Measurements from ENCODE around the gene IQCK.

The IQCK gene

DNA sequence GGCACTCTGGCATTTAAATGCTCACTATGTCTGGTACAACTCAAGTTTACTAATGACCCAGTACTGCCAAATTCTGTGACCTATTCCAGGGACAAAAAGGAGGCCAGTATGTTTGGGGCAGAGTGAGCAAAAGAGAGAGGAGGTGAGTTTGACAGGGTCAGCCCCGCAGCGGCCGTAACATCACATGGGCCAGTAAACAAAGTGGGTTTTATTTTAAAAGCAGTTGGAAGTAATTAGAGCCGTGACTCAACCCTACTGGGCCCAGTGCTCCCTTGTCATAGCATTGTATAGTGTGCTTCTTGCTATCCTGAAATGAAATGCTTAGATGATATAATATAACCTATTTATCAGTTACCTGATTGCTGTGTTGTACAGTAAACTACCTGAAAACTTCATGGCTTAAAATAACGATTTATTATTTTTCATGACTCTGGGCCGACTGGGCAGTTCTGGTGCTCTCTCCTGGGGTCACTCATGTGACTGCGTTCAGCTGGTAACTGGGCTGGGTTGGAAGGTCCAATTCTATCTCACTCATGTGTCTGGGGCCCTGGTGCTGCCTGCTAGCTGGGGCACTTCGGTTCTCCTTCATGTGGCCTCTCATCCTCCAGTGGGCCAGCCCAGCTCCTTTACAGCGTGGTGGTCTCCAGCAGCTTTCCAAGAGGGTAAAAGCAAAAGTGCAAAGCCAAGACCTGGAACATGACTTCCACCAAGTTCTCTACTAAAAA, 27.4 kb downstream of the IQCK start:
- Histone ChIP-seq H3K27me3 (no peaks in the 10 kb centered on the region), H3K9me3 (no peaks in the 10 kb centered on the region), H3K4me1 (peaks cover 26% of the 10 kb centered on the region), H3K36me3 (no peaks in the 10 kb centered on the region), H3K4me3 (ENCODE audit: low read depth, low read length) (no peak overlapping the region)
- TF ChIP-seq, protein P1, sequence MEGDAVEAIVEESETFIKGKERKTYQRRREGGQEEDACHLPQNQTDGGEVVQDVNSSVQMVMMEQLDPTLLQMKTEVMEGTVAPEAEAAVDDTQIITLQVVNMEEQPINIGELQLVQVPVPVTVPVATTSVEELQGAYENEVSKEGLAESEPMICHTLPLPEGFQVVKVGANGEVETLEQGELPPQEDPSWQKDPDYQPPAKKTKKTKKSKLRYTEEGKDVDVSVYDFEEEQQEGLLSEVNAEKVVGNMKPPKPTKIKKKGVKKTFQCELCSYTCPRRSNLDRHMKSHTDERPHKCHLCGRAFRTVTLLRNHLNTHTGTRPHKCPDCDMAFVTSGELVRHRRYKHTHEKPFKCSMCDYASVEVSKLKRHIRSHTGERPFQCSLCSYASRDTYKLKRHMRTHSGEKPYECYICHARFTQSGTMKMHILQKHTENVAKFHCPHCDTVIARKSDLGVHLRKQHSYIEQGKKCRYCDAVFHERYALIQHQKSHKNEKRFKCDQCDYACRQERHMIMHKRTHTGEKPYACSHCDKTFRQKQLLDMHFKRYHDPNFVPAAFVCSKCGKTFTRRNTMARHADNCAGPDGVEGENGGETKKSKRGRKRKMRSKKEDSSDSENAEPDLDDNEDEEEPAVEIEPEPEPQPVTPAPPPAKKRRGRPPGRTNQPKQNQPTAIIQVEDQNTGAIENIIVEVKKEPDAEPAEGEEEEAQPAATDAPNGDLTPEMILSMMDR (IDR thresholded peaks at IDR 0.05; ENCODE audit: low read depth, low read length): no peak
- no peak for DNase-seq

DNA sequence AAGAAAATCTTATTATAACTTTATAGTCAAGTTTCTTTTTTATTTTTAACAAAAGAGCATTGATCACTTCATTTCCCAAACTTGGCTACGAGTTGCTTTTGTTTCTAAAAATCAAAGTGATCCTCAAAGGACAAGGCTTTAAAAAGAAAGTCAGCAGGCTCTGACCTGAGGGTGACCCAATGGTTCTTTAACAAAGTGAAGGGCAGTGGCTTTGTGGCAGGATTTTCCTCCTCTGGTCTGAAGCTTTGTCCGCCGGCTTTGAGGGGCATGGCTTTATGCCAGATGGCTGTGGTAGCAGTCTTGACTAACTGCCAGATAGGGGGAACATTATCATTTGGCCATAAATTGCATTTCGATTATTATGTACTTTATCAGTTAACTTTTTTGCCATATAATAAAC, 28.5 kb downstream of the IQCK start:
- no peaks in the 10 kb centered on the region for H3K27me3 ChIP-seq
- no peaks in the 10 kb centered on the region for H3K9me3 ChIP-seq
- peaks cover 23% of the 10 kb centered on the region for H3K4me1 ChIP-seq
- no peaks in the 10 kb centered on the region for H3K36me3 ChIP-seq
- H3K4me3 ChIP-seq (ENCODE audit: low read depth, low read length): no peak overlapping the region
- DNase-seq: peak; percentile 30
- TF ChIP-seq, protein P1 (IDR thresholded peaks at IDR 0.05; ENCODE audit: low read depth, low read length): no peak

DNA sequence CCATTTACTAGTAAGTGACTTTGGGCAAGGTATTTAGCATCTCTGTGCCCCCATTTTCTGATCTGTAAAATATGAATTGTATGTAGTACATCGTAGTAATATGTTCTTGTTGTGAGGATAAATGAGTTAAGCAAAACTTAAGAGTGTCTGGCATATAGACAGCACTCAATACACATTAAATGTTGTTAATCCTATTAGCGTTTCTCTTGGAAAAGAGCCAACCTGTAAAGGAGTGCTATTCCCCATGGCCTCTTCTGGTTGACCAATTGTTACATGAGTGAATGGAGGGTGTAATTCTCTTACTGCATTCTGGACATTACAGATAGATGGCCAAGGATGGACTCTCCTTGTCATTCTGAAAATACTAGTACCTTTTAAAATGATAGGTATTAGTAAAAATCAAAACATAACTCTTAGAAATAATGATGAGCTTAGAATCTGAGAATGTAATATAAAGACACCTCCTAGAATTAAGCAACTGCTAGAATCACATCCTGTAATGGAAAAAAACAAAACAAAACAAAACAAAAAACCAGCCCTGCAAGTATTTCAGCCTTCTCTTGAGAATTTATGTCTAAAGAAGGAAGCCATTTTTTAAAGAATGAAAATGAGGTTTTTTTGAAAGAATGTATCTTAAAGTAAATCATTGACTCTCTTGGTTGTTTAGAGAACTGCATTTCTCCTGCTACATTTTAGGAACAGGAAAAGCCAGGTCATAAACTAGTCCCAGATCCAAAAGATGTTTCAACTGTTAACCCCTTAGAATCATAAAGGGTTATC, 30.5 kb downstream of the IQCK start:
- Histone ChIP-seq H3K36me3 (no peaks in the 10 kb centered on the region), H3K27me3 (no peaks in the 10 kb centered on the region), H3K4me3 (ENCODE audit: low read depth, low read length) (no peak overlapping the region), H3K4me1 (peaks cover 23% of the 10 kb centered on the region), H3K9me3 (no peaks in the 10 kb centered on the region)
- TF ChIP-seq, protein P1 (IDR thresholded peaks at IDR 0.05; ENCODE audit: low read depth, low read length): no peak
- DNase-seq: peak; percentile 20

DNA sequence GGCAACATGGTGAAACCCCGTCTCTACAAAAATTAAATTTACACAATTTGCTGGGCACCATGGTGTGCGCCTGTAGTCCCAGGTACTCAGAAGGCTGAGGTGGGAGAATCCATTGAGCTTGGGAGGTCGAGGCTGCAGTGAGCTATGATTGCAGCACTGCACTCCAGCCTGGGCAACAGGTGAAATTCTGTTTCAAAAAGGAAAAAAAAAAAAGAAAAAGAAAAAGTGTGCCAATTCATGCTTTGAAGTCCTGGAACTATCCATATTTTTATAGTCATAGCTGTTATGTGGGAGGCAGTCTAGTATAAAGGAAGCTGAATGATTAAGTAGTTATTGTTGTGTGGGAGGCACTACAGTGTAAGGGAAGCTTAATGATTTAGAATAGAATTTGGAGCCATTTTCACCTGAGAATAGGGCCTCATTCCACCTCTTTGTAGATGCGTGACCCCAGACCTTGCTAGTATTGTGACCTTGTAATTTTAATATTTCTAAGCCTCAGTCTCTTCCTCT, 31.6 kb downstream of the IQCK start:
- H3K4me1 ChIP-seq: peaks cover 23% of the 10 kb centered on the region
- H3K4me3 ChIP-seq (ENCODE audit: low read depth, low read length): no peak overlapping the region
- TF ChIP-seq, protein P1 (IDR thresholded peaks at IDR 0.05; ENCODE audit: low read depth, low read length): no peak
- H3K36me3 ChIP-seq: no peaks in the 10 kb centered on the region
- DNase-seq: no peak
- no peaks in the 10 kb centered on the region for H3K27me3 ChIP-seq
- H3K9me3 ChIP-seq: no peaks in the 10 kb centered on the region

DNA sequence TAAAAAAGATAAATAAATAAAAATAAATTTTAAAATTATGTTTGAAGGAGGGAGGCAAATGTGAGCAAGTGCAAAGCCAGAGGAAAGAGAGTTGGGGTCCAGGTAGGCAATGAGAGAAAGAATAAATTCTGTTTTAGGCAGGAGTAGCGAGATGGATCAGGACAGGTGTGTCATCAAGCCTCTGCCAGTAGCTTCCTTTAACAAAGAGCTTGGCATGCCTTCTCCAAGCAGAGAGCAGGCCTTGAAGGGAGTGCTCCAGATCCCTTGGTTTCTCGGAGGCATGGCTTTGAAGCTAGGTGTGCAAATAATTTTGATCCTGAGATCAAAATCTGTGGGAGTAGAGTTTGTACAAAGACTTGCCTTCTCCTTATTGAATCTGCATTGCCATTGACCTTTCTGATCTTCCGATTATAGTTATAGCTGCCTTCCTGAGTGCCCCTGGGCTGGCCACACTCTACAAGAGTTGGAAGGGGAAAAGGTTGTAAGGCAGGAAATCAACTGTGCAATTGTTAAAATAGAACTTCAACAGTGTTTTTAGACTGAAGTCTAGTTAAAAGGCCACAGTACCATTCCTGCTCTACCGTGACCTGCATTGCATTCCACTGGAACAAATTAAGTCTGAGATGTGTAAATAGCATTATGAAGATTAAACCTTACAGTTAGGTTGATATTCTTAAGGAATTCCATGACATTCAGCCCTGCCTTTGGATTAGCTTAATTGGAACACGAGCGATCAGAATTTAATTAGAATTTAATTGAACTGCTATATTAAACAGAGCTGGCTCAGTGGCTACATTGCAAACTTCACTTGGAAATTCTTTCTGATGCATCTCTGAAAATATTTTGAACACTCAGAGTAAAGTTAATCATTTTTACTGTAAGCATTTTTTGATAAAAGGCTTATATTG, 33.7 kb downstream of the IQCK start:
- Histone ChIP-seq H3K9me3 (no peaks in the 10 kb centered on the region), H3K27me3 (no peaks in the 10 kb centered on the region), H3K4me3 (ENCODE audit: low read depth, low read length) (no peak overlapping the region), H3K36me3 (no peaks in the 10 kb centered on the region), H3K4me1 (peaks cover 18% of the 10 kb centered on the region)
- TF ChIP-seq, protein P1 (IDR thresholded peaks at IDR 0.05; ENCODE audit: low read depth, low read length): no peak
- DNase-seq: no peak

All from BE2C (cell line).